DMS79 (cell line): ENCODE results near the gene TTC23L.

Source experiments
- DNase-seq: peaks from one replicate; lab custom pipeline; 2025; lab: John Stamatoyannopoulos, UW

Gene TTC23L

DNA sequence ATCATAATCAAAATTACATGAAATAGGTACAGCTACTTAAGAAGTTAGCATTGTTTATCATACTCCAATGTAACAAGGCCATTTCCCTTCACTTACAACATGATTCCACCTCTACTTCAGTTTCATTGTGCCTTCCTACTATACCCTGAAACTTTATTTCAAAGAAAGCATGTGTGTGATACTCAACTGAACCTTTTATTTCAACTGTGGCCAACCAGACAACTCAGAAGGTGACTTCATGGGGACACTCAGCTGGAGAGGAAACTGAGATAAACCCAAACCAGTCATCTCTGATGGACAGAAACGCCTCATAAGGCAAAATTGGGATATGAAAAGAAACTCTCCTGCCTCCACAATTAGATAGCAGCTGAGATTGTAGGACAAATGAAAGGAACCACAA, 5.9 kb upstream of the TTC23L start:
- DNase-seq, result no peak

DNA sequence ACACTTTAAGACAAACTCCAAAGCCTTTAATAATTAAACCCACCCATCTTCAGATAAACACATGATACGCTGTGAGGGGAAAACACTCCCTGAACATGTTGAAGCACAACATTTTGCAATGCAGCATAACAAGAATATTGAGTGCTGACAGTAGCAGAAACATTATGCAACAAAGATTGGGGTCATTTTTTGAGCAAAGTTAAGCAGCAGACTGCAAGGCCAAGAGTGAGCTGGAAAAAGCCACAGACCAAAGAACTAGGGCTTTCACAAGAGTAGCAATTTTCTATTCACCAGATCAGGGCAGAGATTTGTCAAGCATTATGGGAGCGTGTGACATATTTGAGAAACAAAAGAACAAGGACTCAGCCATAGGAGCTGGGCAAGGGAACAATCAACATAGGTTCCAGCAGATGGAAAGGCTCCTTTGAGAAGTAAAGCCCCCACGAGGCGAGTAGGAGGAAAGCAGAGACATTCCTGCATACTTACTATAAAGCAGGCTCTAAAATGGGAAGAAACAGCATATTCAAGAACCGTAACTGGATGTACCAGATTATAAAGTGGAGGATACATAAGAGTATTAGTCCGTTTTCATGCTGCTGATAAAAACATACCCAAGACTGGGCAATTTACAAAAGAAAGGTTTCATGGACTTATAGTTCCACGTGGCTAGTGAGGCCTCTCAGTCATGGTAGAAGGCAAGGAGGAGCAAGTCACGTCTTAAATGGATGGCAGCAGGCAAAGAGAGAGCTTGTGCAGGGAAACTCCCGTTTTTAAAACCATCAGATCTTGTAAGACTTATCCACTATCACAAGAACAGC, 4.8 kb upstream of the TTC23L start:
- DNase-seq, result no peak

DNA sequence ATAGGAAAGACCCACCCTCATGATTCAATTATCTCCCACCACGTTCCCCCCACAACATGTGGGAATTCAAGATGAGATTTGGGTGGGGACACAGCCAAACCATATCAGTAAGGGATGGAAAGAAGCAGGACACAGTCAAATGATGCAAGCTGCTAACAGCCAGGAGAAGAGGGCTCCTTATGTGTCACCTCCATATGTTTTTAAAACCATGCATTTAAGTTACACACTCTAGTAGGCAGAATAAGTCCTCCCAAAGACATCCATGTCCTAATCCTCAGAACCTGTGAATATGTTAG, 4.2 kb upstream of the TTC23L start:
- no peak for DNase-seq

DNA sequence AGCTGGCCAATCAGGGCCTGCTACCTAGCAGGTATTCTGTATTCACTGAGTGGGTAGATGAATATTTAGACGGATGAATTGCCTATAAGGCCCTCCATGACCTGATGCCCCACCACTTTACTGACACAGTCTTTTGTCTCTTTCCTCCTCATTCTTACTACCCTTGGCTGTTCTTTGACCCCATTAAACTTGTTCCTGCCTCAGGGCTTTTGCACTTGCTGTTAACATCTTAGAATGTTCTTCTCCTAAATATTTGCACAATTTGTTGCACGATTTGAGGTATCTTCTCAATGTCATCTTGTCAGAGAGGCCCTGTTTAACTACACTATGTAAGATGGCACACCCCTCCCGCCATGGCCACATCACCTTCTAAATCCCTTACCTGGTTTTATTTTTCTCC, 3.3 kb upstream of the TTC23L start:
- DNase-seq, result no peak

DNA sequence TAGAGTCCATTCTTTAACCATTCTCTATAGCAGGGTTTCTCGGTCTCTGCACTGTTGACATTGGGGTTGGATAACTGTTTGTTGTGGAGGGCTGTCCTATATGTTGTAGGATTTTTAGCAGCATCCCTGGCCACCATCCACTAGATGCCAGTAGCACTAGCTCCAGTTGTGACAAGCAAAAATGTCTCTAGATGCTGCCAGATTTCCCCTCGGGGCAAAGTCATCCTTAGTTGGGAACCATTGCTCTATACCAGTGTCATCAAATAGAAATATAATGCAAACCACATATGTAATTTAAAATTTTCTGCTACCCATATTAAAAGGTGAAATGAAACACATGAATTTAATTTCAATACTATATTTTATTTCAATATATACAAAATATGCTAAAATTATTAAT, 2.9 kb downstream of the TTC23L start:
- DNase-seq, result no peak

DNA sequence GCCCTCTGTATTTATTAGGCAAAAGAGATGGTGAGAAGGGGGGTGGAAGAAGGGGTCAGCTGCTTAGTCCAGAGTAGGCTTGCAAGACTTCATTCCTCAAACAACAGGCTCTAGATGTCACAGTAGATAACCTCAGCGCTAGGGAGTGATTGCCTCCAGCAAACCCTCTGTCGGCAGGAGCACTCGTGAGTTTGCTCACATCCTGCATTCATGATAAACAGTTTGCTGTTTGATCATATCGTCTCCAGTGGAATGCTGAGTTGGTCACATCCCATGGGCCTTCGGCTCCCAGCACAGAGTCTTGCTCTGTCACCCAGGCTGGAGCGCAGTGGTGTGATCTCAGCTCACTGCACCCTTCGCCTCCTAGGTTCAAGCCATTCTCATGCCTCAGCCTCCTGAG, 3.6 kb downstream of the TTC23L start:
- no peak for DNase-seq

DNA sequence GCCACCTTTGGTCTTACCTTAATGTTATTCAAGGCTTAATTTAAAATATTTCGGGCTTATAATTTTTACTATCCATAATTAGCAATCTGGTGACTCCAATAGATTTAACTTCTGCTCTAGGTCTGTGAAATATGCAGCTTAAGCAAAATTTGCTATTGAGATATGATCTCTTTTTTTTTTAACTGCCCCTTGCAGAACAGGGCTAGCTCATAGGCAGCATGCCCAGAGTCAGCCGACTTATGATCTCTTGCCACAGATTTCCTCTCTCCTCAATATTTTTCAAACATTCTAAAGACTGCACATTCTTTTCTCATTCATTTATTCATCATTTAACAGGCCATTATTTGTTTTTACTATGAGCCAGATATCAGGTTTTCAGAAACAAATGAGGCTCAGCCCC, 4.5 kb downstream of the TTC23L start:
- no peak for DNase-seq

DNA sequence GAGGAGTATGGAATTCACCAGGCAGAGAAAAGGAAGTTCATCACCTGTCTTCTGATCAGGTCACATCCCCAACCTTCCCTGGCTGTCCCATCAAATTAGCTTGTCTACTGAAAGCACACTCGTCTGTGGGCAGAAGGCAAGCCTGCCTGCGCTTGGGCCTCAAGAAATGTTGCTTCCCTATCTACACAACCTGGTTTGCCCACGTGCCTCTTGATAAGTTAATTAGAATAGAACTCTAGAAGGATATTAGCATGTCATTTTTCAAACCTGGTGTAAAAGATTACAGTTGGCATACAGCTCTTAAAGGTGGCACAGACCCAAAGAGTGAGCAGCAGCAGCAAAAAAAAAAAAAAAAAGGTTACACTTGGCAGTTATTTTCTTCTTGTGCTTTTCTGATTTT, 5.1 kb downstream of the TTC23L start:
- DNase-seq, result no peak

DNA sequence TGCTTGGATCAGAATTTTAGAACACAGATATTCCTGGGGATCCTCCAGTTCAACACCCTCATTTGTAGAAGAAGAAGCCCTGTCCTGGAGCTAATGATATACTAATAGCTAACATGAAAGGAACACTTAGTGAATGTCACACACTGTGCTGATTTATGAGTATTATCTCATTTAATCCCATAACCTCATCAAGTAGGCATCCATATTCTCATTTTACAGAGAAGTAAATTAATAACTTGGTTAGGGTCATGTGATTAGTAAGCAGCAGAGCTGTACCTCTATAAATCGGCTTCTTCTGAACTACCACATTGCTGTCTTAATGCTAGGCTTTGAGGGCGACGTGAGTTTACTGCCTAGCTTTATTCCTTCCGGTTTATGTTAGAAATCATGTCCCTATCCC, 6.0 kb downstream of the TTC23L start:
- no peak for DNase-seq

DNA sequence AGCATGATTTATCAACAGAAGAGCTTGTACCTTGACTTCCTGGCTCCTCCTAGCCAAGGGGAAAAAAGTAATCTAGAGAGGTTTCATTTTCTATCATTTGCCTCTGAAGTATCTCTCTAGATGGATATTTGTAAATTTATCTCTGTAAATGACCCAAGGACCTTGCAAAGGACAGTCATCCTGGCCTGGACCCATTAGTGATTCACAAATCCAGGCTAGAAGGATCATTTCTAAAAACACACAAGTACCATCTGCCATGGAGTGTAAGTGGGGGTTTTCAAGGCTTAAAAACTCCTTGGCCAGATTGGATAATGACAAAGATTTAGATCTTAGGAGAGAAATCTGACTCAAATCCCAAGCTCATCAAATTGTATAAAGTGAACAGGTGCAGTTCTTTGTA, 8.1 kb downstream of the TTC23L start:
- DNase-seq, result no peak

DNA sequence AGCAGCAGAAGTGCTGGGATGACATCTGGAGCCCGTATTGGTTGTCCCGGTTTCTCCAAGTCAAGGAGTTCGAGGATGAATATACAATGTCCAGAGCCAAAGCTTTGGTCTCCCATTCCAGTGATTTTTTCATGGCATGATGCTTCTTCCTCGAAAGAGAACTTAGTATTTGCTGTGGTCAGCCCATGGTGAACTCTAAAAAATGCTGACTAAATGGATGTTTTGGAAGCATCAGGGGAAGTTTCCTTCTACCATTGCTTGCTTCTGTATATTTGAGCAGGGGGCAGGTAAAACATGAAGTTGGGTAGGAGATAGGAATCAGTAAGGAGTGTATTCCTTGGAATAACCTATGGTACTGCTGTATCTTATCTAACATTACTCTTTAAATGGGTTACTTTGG, 8.6 kb downstream of the TTC23L start:
- no peak for DNase-seq

DNA sequence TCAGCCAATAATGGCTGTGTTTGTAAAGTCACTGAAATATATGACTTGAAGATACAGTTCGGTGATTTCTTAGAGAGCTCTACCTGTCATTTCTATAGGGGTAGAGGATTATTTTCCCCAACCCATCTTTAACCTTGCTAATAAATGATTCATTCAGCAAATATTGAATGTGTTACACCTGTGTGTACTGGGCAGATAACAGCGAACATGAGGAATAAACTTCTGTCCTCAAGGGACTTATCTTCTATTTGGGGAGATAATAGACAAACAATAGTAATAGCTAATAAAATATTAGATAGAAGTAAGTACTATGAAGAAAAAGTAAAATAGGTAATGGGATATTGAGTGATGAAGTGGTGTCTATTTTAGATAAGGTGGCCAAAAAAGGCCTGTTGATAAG, 9.3 kb downstream of the TTC23L start:
- no peak for DNase-seq

DNA sequence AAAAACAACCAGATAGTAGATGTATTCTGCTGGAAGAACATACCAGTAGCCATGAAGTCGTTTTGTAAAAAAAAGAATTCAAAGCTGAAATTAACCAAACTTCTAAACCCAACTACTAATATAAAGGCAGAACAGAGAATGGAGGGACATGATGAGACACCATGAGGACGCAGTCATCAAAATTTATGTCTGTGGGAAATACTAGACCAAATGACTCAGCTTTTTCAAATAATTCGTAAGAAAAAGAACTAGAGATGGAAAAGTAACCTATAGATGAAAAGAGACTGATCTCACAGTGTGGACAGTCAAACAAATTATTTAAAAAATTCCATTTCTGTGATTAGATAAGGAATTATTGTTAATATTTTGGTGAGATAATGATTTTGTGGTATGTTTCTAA, 10.3 kb downstream of the TTC23L start:
- DNase-seq, result no peak

DNA sequence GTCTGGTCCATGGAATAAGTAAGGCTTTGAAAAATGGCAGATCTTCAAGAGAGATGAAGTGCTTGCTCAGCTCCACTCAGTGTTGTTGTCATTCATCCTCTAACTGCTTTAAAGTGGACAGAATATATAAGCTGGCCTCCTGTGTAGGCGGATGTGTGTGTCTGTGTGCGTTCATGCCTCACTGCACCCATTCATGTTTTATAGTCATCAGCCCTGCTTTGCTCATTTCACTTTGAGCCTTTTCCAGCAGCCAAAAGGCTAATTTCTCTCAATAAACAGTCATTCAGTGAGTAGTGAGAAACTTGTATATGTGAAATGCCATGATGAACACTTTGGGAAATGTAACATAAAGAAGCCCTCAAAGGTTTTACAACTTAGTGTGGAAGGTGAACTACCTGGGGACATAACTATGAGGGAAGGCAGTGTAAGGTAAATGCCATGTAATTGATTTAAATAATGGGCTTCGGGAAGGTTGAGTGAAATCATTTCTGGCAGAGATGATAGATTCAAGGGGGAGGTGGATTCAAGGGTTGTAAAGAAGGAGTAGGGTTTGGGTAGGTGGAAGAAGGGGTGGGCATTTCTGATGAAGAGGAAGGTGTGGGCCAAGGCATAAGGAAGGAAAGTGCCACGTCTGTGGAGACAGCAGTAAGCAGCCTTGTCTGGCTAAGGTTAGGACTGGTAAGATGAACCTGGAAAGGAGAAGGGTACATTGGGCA, 15.7 kb downstream of the TTC23L start:
- DNase-seq, result peak; percentile 76

DNA sequence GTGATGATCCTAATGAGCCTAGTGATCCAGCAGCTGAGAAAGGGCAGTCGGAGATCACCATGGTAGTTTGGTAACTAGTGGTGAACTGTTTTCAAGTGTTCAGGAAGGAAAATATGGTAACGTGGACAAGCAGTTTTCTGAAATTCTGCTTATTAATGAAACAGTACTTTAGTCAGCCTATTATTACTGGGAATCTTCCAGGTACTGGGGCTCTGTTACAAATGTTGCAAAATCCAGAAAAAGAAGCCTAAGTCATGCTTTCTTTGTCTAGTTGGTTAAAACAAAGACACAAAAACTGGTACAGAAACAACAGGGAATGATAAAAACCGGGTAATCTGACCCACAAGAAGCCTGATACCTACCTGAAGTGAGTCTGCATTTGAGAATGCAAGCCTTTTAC, 18.2 kb downstream of the TTC23L start:
- DNase-seq, result no peak

DNA sequence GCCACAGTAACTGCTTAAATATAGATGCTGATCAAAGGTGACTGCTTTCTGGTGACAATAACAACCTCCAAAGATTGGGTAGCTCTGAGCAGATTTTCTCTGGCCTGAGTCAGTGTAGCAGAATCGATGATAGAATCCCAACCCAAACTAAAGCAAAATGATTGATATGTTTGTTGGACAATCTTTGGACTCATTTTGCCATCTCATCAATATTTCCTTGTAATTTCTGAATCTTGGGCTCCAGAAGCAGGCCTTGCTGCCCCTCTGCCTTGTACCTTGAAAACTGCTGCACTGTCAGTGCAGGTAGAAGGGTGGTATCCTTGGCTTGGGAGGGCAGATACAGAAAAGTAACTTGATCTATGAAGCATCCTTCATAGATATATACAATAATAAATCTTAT, 18.9 kb downstream of the TTC23L start:
- DNase-seq, result no peak

DNA sequence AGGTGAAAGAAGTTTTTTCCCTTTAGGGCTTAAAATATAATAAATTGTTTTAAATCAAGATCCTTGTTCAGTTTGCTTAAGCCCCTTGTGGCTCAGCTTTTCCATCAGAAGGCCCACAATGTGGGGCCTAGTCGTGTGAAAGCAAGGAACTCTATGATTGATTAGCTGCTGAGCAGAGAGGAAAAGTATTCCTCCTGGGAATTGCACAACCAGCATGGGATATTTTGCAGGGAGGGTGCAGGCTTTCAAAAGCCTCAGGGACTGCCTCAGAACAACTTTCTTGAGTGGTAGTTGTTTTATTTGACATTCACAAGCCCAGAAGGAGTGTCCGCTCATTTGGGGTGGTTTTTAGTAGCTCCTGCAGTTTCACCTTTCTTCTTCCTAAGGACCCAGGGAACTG, 19.8 kb downstream of the TTC23L start:
- DNase-seq, result no peak

DNA sequence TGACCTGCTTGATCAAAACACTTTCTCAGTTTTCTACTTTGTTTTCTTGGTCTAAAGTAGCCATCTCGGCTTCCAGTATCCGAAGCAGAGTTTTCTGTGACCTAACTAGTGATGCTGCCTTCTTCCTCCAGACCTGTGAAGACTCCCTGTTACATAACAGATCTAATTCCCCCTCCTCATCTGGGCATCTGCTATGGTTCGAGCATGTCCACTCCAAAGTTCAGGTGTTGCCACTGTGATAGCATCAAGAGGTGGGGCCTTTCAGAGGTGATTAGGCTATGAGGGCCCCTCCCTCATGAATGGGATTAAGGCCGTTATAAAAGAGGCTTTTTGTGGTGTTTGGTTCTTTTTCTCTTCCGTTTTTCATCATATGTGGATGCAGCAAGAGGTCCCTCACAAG, 20.3 kb downstream of the TTC23L start:
- DNase-seq, result no peak

DNA sequence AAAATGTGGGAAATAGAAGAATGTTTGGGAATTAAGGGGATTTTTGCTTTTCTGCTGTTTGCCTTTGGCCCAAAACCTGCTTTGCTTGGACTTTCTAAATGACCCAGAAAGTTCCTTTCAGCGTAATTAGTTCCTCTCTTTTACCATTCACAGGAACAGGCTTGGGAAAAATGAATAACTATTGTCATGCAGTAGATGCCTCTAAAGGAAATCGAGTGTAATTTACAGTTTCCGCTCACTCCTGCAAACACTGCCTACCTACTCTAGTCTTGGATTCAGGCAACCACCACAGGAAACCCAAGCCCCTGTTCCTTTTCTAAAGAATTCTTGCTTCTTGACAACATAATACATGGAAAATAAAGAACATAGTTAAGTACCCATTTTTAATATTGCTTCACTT, 25.0 kb downstream of the TTC23L start:
- DNase-seq, result no peak

DNA sequence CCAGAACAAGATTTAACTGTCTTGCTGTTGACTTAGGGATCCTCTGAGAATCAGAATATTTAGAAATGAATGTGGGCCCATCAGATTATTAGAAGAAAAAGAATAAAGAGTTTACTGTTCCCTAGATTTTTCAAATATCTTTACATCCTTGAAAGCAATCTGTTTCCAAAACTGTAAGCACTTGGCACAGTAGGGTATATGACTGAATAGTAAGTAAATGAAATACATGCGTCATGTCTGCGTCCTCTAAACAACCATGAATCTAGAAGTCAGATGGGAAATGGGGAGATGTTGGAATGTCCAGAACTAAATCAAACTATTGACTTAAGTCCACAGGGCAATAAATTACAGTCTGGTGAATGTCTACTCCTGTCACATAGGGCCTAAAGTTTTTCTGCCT, 26.1 kb downstream of the TTC23L start:
- DNase-seq, result no peak

DNA sequence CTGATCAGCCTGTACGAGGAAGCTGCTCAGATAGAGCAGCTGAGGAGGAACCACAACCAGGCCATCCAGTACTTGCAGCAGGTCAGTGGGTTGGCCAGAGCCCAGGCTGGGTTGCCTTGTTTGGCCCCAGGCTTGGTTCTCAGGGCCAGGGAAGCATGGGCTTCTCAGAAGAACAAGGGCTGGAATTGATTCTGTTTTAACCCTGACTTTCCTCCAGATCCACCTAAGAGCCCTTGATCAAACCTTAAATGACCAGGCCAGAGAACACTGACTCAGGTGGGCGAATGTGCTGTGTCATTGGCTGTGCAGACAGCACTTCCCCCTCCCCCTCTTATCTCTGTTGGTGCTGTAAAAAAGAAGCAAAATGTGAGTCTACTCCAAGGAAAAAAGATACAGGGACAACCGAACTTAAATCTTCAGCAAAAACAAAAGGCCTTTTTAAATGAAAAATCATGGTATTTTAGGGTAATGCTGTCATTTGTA, 28.1 kb downstream of the TTC23L start:
- no peak for DNase-seq

DNA sequence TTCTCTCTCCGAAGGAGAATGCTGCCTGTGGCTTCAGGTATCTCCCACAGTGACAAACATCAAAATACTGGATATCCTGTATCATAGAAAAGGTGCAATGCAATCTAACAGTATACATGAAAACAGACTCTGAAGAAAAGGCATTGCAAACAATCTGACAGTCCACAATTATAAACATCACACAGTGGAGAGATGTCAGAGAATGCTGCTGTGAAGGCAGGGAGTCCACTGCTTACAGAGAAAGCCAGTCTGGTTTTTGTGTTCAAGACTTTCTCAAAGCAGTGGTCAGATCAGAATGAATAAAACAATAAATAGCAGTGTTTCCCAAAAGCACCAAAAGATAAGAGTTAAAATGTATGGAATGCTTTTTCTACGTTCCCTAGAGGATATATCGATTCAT, 28.7 kb downstream of the TTC23L start:
- DNase-seq, result no peak

DNA sequence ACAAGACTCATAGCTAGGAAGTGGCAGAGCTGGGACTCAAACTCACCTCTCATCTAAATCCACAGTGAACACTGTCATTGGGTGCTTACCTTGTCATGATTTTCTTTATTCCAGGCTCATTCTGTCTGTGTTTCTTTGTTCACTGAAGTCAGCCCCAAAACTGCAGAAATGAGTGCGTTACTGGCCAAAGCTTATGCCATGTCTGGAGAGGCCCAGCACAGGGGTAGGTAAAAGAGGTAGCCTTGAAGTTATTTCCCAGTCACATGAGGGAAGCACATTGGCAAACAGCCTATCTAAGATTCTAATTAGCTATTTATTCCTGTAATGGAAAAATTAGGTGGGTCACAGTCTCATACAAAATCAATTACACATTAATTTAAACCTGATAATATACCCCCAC, 29.8 kb downstream of the TTC23L start:
- no peak for DNase-seq

DNA sequence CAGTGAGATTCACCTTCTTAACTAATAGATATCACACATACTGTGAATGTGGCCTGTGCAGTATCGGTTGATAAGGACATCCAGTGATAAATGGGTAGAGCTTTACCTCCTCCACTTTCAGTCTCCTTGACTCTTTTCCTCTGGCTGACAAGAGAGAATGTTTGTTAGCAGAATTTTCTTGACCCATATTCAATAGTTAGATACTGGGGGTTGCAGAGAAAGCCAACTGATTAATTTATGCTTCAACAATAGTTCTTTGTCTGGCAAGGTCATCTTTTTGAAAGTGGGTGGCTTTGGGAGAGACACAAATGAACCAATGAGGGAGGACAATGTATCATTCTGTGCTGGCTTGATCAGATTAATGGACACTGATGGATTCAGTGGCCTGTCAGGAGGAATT, 30.3 kb downstream of the TTC23L start:
- no peak for DNase-seq
